Measurements from ENCODE around the gene ERI3.

Gene ERI3

DNA sequence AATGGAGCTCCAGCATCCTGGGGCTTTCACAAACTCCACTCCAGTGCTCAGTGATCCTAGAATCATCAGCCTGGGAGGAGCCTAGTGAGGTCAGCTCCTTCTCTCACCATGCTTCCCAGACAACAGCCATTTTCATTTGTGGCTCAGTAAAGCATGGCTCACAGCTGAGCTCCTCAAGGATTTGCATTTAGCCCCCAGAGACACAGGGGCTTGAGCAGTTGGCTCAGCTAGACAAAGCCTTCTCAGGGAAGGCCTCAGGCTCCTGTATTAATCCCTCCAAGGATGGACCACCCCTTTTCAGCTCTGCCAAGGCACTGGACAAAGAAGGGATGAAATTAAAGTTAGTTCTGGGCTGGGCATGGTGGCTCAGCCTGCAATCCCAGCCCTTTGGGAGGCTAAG is 39.5 kb downstream of the ERI3 start:
- no peak for DNase-seq

- no peak for DNase-seq
Measured at GRCh38 chr1:44314452-44314851, 40.6 kb downstream of the ERI3 start.

- DNase-seq, result no peak
Measured at GRCh38 chr1:44313265-44313918, 41.7 kb downstream of the ERI3 start.

GRCh38 chr1:44312399-44313196 is 42.5 kb downstream of the ERI3 start:
- no peak for DNase-seq

DNA sequence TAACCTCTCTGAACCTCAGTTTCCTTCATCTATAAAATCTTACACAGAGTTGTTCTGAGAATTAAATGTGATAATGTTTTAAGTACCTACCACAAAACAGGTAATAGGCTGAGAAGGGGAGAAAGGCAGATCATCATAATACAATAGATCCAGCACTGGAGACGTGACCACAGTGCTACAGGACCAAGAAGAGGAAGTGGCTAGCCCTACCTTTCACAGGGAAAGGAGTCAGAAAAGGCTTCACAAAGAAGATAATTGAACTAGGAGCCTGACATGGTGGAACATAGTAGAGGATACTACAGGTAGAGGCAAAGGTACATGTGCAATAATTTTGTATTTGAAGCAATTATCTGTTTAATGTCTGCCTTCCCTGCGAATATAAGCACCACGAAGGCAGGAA is 45.1 kb downstream of the ERI3 start:
- no peak for DNase-seq

DNA sequence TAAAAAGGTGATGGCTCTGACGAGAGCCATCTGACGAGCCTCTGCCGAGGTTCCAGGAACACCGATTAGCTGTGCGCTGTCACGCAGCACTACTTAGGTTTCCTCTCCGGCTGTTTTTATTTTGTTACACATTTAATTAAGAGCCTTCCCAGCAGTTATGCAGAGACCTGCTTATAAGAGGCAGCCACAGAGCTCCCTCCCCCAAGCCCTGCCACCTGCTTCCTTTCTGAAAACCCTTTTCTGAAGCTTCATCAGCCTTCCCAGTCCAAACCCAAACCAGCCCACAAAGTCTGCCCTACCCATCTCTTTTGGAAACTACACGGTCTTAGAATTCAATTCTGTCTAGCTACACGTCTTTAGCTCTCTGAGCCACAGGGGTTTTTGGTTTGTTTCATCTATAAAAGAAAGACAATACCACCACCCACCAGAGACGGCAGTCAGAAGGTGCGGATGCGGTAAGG is 49.1 kb downstream of the ERI3 start:
- DNase-seq, result no peak

DNA sequence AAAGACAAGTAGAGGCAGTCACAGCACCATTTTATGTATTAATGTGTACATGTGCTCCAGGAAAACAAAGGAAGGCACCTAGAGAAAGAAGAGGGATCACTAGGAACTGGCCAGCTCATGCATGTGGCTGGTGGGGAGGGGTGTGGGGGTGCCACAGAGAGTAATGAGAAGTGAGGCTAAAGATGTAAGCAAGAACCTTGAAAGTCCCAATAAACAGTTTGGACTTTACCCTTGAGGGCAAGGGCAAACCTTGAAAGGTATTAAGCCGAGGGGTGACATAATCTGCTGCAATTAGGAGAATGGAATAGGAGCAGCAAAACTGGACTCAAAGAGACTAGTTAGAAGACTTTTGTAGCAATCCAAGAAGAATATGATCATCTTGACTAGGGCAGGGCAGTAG is 51.5 kb downstream of the ERI3 start:
- DNase-seq, result no peak

DNA sequence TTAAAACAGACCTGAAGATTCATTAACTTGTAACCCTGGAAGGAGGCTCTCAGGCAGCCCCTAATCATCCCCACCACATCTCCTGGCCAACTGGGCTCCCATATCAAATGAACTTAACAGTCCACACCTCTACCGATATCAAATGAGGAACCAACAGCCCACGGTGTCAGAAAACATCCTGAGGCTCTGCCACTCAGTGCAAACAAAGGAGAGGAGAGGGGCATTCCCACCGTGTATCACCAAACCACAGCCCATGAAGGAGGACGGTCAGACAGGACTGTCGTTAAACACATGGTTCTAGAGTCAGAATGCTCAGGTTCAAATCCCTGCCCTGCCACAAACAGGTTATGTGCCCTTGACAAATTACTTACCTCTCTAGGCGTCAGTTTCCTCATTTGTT is 52.5 kb downstream of the ERI3 start:
- no peak for DNase-seq

DNA sequence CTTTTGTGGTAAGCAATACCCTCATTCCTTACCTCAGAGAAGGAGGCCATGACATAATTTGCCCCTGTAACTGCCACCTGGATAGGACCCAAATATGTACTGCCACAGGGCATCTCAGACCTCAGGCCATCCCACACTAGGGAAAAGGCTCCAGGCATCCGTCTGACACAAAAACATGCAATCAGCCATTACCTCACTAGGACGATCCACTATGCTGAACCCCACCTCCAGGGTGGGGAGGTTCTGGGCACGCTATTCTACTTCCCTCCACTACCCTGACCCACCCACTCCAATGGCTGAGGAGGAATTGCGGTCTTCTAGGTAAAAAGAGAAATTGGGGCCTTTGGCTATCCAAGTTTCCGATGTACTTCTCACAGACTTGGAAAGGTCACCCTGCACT is 53.6 kb downstream of the ERI3 start:
- DNase-seq, result no peak

GRCh38 chr1:44300852-44301251 is 54.2 kb downstream of the ERI3 start:
- no peak for DNase-seq

GRCh38 chr1:44297695-44298400 is 57.2 kb downstream of the ERI3 start:
- no peak for DNase-seq

DNA sequence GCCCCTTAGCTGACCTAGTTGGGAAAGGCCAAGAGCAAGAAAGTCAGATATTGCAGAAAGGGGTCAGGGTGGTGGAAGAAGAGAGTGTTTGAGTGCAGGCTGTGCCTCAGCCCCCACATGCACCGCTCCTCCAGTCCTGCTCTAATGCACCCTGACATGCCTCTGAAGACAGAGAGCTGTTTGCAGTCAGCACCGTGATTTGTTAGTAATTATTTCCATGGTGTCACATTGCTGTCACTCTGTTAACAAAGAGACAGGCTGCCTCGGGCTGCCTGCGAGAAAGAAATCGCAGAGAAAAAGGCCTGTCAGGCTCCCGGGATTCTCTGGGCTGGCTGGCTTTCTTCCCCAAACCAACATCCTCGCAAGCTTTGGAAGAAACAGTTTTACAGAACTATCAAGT is 58.3 kb downstream of the ERI3 start:
- no peak for DNase-seq

DNA sequence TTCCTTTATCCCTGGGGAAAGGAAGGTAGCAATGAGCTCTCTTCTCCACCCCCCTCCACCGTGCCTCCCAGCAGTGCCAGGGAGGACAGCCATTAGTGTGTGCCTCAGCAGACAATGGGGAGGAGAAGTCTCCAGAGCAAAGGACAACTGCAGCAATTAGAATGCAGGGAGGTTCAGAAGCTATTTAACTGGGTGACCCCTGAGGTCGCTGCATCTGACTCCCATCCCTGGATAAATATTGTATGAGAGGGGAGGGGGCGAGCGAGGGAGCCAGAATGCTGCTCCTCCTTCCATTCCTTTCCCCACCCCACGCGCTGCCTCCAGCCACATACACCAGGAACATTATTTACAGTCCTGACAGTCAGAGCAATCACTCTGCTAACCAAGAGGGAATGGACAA is 59.0 kb downstream of the ERI3 start:
- DNase-seq, result no peak

DNA sequence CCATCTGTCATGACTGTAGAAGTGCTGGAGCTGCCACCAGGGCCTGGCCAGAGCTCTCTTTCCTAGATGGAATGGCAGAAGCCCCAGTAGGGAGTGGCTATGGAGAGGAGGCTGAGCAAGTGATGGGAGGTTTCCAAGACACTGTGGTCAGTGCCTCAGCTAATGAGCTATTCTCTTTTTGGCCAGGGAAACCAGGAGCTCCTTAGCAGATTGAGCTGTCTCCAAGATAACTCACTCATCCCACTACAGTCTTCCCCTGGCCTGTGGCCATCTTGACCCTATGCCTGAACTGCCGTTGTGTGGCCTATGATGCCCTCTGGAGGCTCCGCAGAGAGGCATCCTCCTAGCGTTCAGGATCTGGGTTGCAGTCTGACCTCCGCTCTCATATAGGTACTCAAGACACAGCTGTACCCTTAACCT is 60.5 kb downstream of the ERI3 start:
- no peak for DNase-seq

- DNase-seq, result no peak
Measured at GRCh38 chr1:44293761-44294315, 61.2 kb downstream of the ERI3 start.

DNA sequence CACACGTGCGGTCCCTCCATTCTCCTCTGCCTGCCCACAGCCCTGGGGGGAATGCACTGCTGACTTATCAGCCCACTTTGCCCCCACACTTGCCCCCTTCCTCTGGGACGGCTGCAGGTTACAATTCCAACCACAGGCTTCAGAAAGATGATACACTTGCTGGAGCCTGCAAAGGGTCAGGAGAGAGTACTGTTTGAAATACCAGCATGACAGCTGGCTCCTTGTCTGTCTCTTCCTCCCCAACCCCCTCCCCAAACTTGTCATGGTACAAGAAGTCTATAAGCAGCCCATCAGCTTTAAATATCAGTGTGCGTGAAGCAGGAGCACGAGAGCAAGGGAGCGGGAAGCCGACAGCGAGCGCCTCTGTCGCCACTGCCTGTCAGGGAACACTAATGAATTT is 62.4 kb downstream of the ERI3 start:
- no peak for DNase-seq

DNA sequence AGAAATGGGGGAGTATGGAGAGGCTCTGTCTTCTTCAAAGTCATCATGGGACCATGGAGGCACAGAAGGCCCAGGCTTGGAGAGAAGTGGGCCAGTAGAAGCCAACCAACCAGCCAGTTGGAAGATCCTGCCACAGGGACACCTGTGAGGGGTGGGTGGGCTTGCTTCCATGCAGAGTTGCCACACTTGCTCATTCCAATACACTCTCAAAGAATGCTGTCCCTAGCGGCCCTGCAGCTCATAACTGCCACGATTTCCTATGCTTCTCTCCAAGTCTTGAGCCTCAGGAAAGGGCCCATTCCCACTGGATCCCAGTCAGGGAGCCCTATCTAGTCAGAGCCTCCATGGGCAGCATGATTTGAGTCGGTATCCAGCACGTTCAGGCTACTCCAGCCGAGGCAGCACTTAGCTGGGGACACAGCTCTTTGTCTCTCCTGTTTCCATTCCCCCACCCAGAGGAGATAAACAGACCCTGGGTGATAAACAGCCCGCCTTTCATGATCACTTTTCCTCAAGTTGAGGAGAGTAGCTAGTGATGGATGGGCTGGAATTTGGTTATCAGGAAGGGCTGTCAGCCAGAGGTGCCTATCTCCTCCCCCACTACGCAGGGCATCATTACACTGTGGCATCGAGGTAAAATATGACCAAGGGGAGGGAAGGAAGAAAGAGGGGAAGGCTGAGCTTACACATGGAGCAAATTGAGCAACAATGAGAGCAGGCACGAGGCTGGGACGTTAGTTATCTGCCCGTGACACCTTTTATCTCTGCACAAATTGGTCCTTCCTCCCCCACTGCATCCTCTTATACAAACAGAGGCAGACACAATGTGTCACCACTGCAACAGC is 64.6 kb downstream of the ERI3 start:
- DNase-seq, result no peak

DNA sequence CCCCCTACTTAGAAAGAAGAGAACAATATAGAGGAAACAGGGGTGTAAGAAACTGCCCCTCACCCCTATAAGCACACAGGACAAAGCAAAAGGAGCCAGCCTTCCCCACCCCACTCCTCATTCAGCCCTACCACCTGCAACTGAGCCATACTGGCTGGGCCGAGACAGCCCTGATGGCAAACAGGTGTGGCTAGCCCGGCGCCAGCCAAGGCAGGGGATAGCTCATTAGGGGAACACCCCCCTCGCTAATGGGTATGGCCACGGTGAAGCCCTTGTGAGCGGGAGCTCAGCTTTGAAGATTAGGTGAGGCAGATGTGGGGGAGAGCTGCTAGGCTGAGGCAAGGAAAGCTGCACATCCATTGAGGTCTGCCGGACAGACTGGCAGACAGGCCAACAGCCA is 65.5 kb downstream of the ERI3 start:
- no peak for DNase-seq

GRCh38 chr1:44288883-44289282 is 66.2 kb downstream of the ERI3 start:
- DNase-seq, result no peak

DNA sequence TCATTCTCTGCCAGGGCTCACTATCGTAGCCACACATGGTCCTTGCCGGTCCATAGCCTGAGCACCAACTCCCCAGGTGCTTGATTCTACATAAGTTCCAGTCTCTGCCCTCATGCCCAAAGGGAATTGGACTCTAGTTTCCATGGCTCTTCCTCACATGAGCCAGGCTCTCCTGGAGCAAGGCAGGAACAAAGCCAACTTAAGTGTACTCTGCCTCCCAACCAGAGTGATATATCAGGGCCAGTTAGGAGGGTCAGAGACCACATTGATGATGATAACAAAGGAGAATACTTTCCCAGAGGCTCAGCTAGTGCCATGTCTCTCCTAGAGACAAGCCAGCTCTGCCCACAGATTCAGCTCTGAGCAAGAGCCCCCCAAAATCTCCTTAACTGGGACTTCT is 70.9 kb downstream of the ERI3 start:
- DNase-seq, result no peak

GRCh38 chr1:44283524-44284173 is 71.4 kb downstream of the ERI3 start:
- no peak for DNase-seq

Measured in central memory CD4-positive, alpha-beta T cell (primary cell).